Psoas muscle (tissue), 8 donors: Measurements from ENCODE around the gene PALD1. TPM values are rescaled to one million over a fixed set of nuclear protein-coding genes. Genes with fewer than 3 reads are reported as not detected.

Experiments used
- ATAC-seq, 4 donors: fragments of 200-7000 bp; cut with Tn5 transposase; one replicate each; pipeline ENCODE4 v1.9.1; 2020; ENCODE audit warnings: moderate library complexity in 3 of 4, mild to moderate bottlenecking in 2 of 4
- DNase-seq, 2 donors: peaks; one replicate each; pipeline ENCODE4 v3.0.0-alpha.2; 2020
- H3K27ac ChIP-seq: fragments of 200-600 bp; one replicate; pipeline ENCODE4 v1.8.0; 2022
- H3K27me3 ChIP-seq, 3 donors: fragments of 200-600 bp in 1 of 3; one replicate each; pipeline versions ENCODE4 v1.6.1 to v1.8.0; 2013 to 2022; ENCODE audit warnings: low read length in 2 of 3, mild to moderate bottlenecking in 2 of 3, moderate library complexity in 1 of 3; ENCODE audit not compliant: insufficient read depth in 3 of 3
- H3K36me3 ChIP-seq, 2 donors: fragments of 200-600 bp in 1 of 2; one replicate each; pipeline versions ENCODE4 v1.6.1 to v1.8.0; 2013 to 2022; ENCODE audit warnings: low read depth in 1 of 2, mild to moderate bottlenecking in 1 of 2, moderate library complexity in 1 of 2; ENCODE audit not compliant: insufficient read depth in 1 of 2
- H3K4me1 ChIP-seq: fragments of 200-600 bp; one replicate; pipeline ENCODE4 v1.8.0; 2022
- H3K4me3 ChIP-seq: fragments of 200-600 bp; one replicate; pipeline ENCODE4 v1.8.0; 2022; ENCODE audit warnings: mild to moderate bottlenecking
- H3K9me3 ChIP-seq: fragments of 200-600 bp; one replicate; pipeline ENCODE4 v1.8.0; 2022
- CTCF ChIP-seq: fragments of 200-600 bp; IDR thresholded peaks from one replicate; pipeline ENCODE4 v1.8.0; 2022; ENCODE audit warnings: antibody characterized with exemption
- WGBS, 3 donors: extraction: QIAGEN DNeasy Blood & Tissue Kit; methylation state at CpG; one replicate each; pipeline versions ENCODE4 v1.1.6 to v1.1.7; 2013; 5-methylcytosine and 5-hydroxymethylcytosine counted together
- intact Hi-C, 2 donors: fragments of 100-400 bp; cut with DNase I; formaldehyde crosslinking; loops; one replicate each; pipeline versions ENCODE4 v1.11.0 to v1.14.2; 2022
- polyA plus RNA-seq, 3 donors: library from polyadenylated mRNA; stranded (reverse); fragments of 200-250 nt; gene quantifications; one replicate each; pipeline ENCODE4 v1.2.3, GENCODE V29; 2013
- total RNA-seq, 4 donors: library from RNA; stranded (reverse); fragmentation: NEBNext Ultra II Directional in 2 of 4; extraction: Animal tissue kit (Norgen Biotek cat#: 25700) in 2 of 4; gene quantifications; one replicate each; pipeline versions ENCODE4 v1.2.1 to v1.2.4, GENCODE V29; 2021 to 2023
- donor health status: healthy with polysubstance abuse.
- donor health status: DM: no; HTN: no; CAD: no; lungs with moderate emphysema.
- donor health status: Bipolar disorder and iron deficiency.
- donor health status: healthy.
- donor health status: DM: yes; HTN: yes; CAD: no.
- donor health status: DM: no; HTN: no; CAD: no.
- donor health status: DM: no; HTN: no; CAD: no.
- donor health status: DM: yes; HTN: yes; CAD: no.

PALD1 gene
- total and polyA plus RNA-seq, 7 donors: 1.0 to 4.0 (median 2.8) TPM

- no peak for DNase-seq
- TF ChIP-seq CTCF: no peak
- H3K36me3 ChIP-seq: no peaks in the 10 kb centered on the region
Measured at GRCh38 chr10:70441161-70441894, 37.2 kb upstream of the PALD1 start, which contains the start of gene NODAL. Gene NODAL, minus strand, starts transcription at chr10:70441681. Its CDS starts 14 bp downstream, at chr10:70441667.

GRCh38 chr10:70441895-70442309 is 36.7 kb upstream of the PALD1 start:
- Histone ChIP-seq H3K36me3 (no peaks in the 10 kb centered on the region), H3K27me3 (peaks cover 0 to 24% (median 8%) of the 10 kb centered on the region in 3 donors), H3K4me3 (no peak overlapping the region), H3K27ac (no peak overlapping the region), H3K9me3 (no peaks in the 10 kb centered on the region), H3K4me1 (peaks cover 12% of the 10 kb centered on the region)
- WGBS, 3 donors: 67 to 84% (median 76%) methylated on average over 12 of the region's 12 CpGs
- no peak for ATAC-seq
- intact Hi-C loops: no loop called here
- no peak for TF ChIP-seq CTCF
- no peak for DNase-seq

More at GRCh38 chr10:70441161-70441894, 37.2 kb upstream of the PALD1 start, which contains the start of gene NODAL:
- peak in 2 of 4 donors; percentile 11 to 18 for ATAC-seq
- peak within 1 kb of the TSS; percentile 35 for H3K4me3 ChIP-seq
- 43 to 54% (median 47%) methylated on average over 52 to 60 of the region's 60 CpGs for WGBS, 3 donors
- H3K27me3 ChIP-seq: peaks cover 0 to 24% (median 8%) of the 10 kb centered on the region in 3 donors
- no peak within 1 kb of the TSS for H3K27ac ChIP-seq
- H3K9me3 ChIP-seq: no peaks in the 10 kb centered on the region
- peaks cover 10% of the 10 kb centered on the region for H3K4me1 ChIP-seq
- intact Hi-C loops: no loop called here

- Histone ChIP-seq H3K36me3 (no peaks in the 10 kb centered on the region), H3K27me3 (peaks cover 0 to 24% (median 8%) of the 10 kb centered on the region in 3 donors), H3K4me1 (peaks cover 12% of the 10 kb centered on the region), H3K9me3 (no peaks in the 10 kb centered on the region), H3K27ac (no peak overlapping the region), H3K4me3 (no peak overlapping the region)
- 94 to 97% (median 94%) methylated on average over 6 of the region's 6 CpGs for WGBS, 3 donors
- intact Hi-C loops: no loop called here
- TF ChIP-seq CTCF: no peak
- no peak for ATAC-seq
- DNase-seq: no peak
Measured at GRCh38 chr10:70442332-70442988, 36.1 kb upstream of the PALD1 start.

GRCh38 chr10:70444744-70445143 is 33.8 kb upstream of the PALD1 start:
- 92 to 95% (median 92%) methylated on average over 4 of the region's 4 CpGs for WGBS, 3 donors
- Histone ChIP-seq H3K4me1 (peaks cover 12% of the 10 kb centered on the region), H3K9me3 (no peaks in the 10 kb centered on the region), H3K36me3 (no peaks in the 10 kb centered on the region), H3K27me3 (peaks cover 0 to 24% (median 8%) of the 10 kb centered on the region in 3 donors), H3K27ac (no peak overlapping the region), H3K4me3 (no peak overlapping the region)
- no peak for TF ChIP-seq CTCF
- ATAC-seq (peak in 1 of 4 donors; percentile 19), DNase-seq (peak in 1 of 2 donors; percentile 25)
- intact Hi-C loops: no loop called here
